Aorta (tissue), 5 donors: ENCODE results near the gene CT47B1. TPM values are rescaled to one million over a fixed set of nuclear protein-coding genes. Genes with fewer than 3 reads are reported as not detected.
"Not testable (repeated sequence)": the region's sequence is repeated elsewhere in the genome, so short reads cannot be mapped to it uniquely, and the experiment has no call there.

Experiments used
- ATAC-seq: fragments of 200-7000 bp; cut with Tn5 transposase; one replicate; pipeline ENCODE4 v1.9.1; 2022; ENCODE audit warnings: moderate library complexity; ENCODE audit not compliant: low FRiP score
- DNase-seq, 2 donors: peaks; one replicate each; pipeline ENCODE4 v3.0.0-alpha.2; 2020
- H3K27ac ChIP-seq, 2 donors: one replicate each; pipeline ENCODE4 v1.5.1; 2013; ENCODE audit warnings: low read length in 2 of 2, mild to moderate bottlenecking in 2 of 2, moderate library complexity in 2 of 2, control low read depth in 1 of 2, inconsistent platforms in 1 of 2, low read depth in 1 of 2
- H3K27me3 ChIP-seq, 2 donors: one replicate each; pipeline ENCODE4 v1.6.1; 2013; ENCODE audit warnings: control low read depth in 1 of 2, low read length in 1 of 2, mild to moderate bottlenecking in 1 of 2, moderate library complexity in 1 of 2; ENCODE audit not compliant: insufficient read depth in 2 of 2, control insufficient read depth in 1 of 2
- H3K36me3 ChIP-seq, 2 donors: one replicate each; pipeline ENCODE4 v1.6.1; 2013; ENCODE audit warnings: control low read depth in 1 of 2, low read length in 1 of 2, mild to moderate bottlenecking in 1 of 2; ENCODE audit not compliant: insufficient read depth in 2 of 2, control insufficient read depth in 1 of 2
- H3K4me1 ChIP-seq, 2 donors: one replicate each; pipeline ENCODE4 v1.6.1; 2013; ENCODE audit warnings: low read length in 2 of 2, control low read depth in 1 of 2, mild to moderate bottlenecking in 1 of 2, moderate library complexity in 1 of 2; ENCODE audit not compliant: insufficient read depth in 2 of 2, control insufficient read depth in 1 of 2
- H3K4me3 ChIP-seq, 2 donors: one replicate each; pipeline ENCODE4 v1.5.1; 2013; ENCODE audit warnings: low read length in 2 of 2, control low read depth in 1 of 2, mild to moderate bottlenecking in 1 of 2
- H3K9me3 ChIP-seq: one replicate; pipeline ENCODE4 v1.6.1; 2013; ENCODE audit warnings: mild to moderate bottlenecking, low read length; ENCODE audit not compliant: control insufficient read depth
- WGBS, 2 donors: extraction: QIAGEN DNeasy Blood & Tissue Kit; methylation state at CpG; one replicate each; pipeline ENCODE4 v1.1.7; 2013; 5-methylcytosine and 5-hydroxymethylcytosine counted together
- intact Hi-C, 2 donors: fragments of 100-400 bp; cut with DNase I; formaldehyde crosslinking; loops; one replicate each; pipeline versions ENCODE4 v1.14.2 to v1.15.0; 2022
- long read RNA-seq, 2 donors: library from polyadenylated mRNA; unstranded; transcript quantifications; one replicate each; pipeline ENCODE4 v2.0.0, GENCODE V29; 2020 to 2021
- polyA plus RNA-seq, 2 donors: library from polyadenylated mRNA; stranded (reverse); fragments of 200-250 nt; gene quantifications; one replicate each; pipeline ENCODE4 v1.2.3, GENCODE V29; 2013
- total RNA-seq, 2 donors: library from RNA; stranded (reverse); fragmentation: NEBNext Ultra II Directional; extraction: Animal tissue kit (Norgen Biotek cat#: 25700); gene quantifications; one replicate each; pipeline ENCODE4 v1.2.1, GENCODE V29; 2021
- donor health status: healthy with polysubstance abuse.
- donor health status: Bipolar disorder and iron deficiency.
- donor health status: DM: no; HTN: no; CAD: no.
- donor health status: DM: no; HTN: no; CAD: no.
- donor health status: DM: yes; HTN: yes; CAD: no.

CT47B1 gene
- total RNA-seq (not detected), polyA plus RNA-seq (not detected)
- long read RNA-seq, donor 1, result 0 reads
- long read RNA-seq, donor 2, result 0 reads

GRCh38 chrX:120875766-120876165 is at the start of gene CT47B1:
CT47B1 (minus strand) TSS chrX:120875866; CDS start chrX:120875670, 196 bp downstream.
- H3K9me3 ChIP-seq, DNase-seq, H3K4me3 ChIP-seq, H3K4me1 ChIP-seq, ATAC-seq, intact Hi-C loops, H3K27me3 ChIP-seq, H3K36me3 ChIP-seq, H3K27ac ChIP-seq: not testable (repeated sequence)
- no CpG with 5 or more reads among the region's 7 CpGs for WGBS, 2 donors

GRCh38 chrX:120874678-120875557 is 748 bp downstream of the CT47B1 start:
- no peaks in the 10 kb centered on the region for H3K9me3 ChIP-seq
- no peak overlapping the region for H3K4me3 ChIP-seq
- no peaks in the 10 kb centered on the region for H3K27me3 ChIP-seq
- intact Hi-C loops, result no loop called here
- no peaks in the 10 kb centered on the region for H3K4me1 ChIP-seq
- peak in 1 of 2 donors; percentile 71 for DNase-seq
- no peak for ATAC-seq
- H3K36me3 ChIP-seq, result no peaks in the 10 kb centered on the region
- no peak overlapping the region for H3K27ac ChIP-seq
- WGBS, 2 donors, result 95 to 96% methylated on average over 61 of the region's 61 CpGs

- no peaks in the 10 kb centered on the region for H3K9me3 ChIP-seq
- WGBS, 2 donors, result 27 to 45% methylated on average over 4 of the region's 4 CpGs
- H3K27me3 ChIP-seq, result no peaks in the 10 kb centered on the region
- ATAC-seq (no peak), DNase-seq (no peak)
- H3K4me1 ChIP-seq, result no peaks in the 10 kb centered on the region
- H3K4me3 ChIP-seq, result no peak overlapping the region
- no peaks in the 10 kb centered on the region for H3K36me3 ChIP-seq
- intact Hi-C loops, result no loop called here
- no peak overlapping the region for H3K27ac ChIP-seq
These were observed 18.4 kb downstream of the CT47B1 start for GRCh38 chrX:120857240-120857639.

GRCh38 chrX:120840827-120841226 is 34.8 kb downstream of the CT47B1 start:
- Histone ChIP-seq H3K4me3 (no peak overlapping the region), H3K4me1 (no peaks in the 10 kb centered on the region), H3K27me3 (no peaks in the 10 kb centered on the region), H3K36me3 (no peaks in the 10 kb centered on the region), H3K27ac (no peak overlapping the region), H3K9me3 (no peaks in the 10 kb centered on the region)
- WGBS, 2 donors, result 49 to 76% methylated on average over 2 of the region's 2 CpGs
- ATAC-seq, result no peak
- no peak for DNase-seq
- intact Hi-C loops, result no loop called here

- no peak for ATAC-seq
- Histone ChIP-seq H3K36me3 (no peaks in the 10 kb centered on the region), H3K27me3 (no peaks in the 10 kb centered on the region), H3K27ac (no peak overlapping the region), H3K9me3 (no peaks in the 10 kb centered on the region), H3K4me3 (no peak overlapping the region), H3K4me1 (no peaks in the 10 kb centered on the region)
- intact Hi-C loops, result no loop called here
- no peak for DNase-seq
These were observed 36.2 kb downstream of the CT47B1 start for GRCh38 chrX:120839491-120839890.

GRCh38 chrX:120827213-120827612 is 48.5 kb downstream of the CT47B1 start:
- H3K4me1 ChIP-seq, H3K4me3 ChIP-seq, intact Hi-C loops, DNase-seq, H3K27ac ChIP-seq, ATAC-seq, H3K27me3 ChIP-seq, H3K36me3 ChIP-seq, H3K9me3 ChIP-seq: not testable (repeated sequence)
- WGBS, 2 donors, result 76 to 92% methylated on average over 1 of the region's 1 CpG

GRCh38 chrX:120825146-120825545 is 50.5 kb downstream of the CT47B1 start:
- ATAC-seq (no peak), DNase-seq (no peak)
- Histone ChIP-seq H3K36me3 (no peaks in the 10 kb centered on the region), H3K27ac (no peak overlapping the region), H3K27me3 (no peaks in the 10 kb centered on the region), H3K4me3 (no peak overlapping the region), H3K9me3 (no peaks in the 10 kb centered on the region), H3K4me1 (no peaks in the 10 kb centered on the region)
- 38 to 64% methylated on average over 2 of the region's 2 CpGs for WGBS, 2 donors
- intact Hi-C loops, result no loop called here

- Histone ChIP-seq H3K4me1 (no peaks in the 10 kb centered on the region), H3K4me3 (no peak overlapping the region), H3K9me3 (no peaks in the 10 kb centered on the region), H3K36me3 (no peaks in the 10 kb centered on the region), H3K27me3 (no peaks in the 10 kb centered on the region), H3K27ac (no peak overlapping the region)
- intact Hi-C loops, result no loop called here
- WGBS, 2 donors, result 49 to 80% methylated on average over 1 of the region's 1 CpG
- no peak for DNase-seq
- ATAC-seq, result no peak
These were observed 51.6 kb downstream of the CT47B1 start for GRCh38 chrX:120824021-120824420.

- no peaks in the 10 kb centered on the region for H3K27me3 ChIP-seq
- intact Hi-C loops, result no loop called here
- DNase-seq (no peak), ATAC-seq (no peak)
- H3K27ac ChIP-seq, result no peak overlapping the region
- H3K4me1 ChIP-seq, result no peaks in the 10 kb centered on the region
- no peaks in the 10 kb centered on the region for H3K36me3 ChIP-seq
- no peak overlapping the region for H3K4me3 ChIP-seq
- H3K9me3 ChIP-seq, result no peaks in the 10 kb centered on the region
These were observed 52.1 kb downstream of the CT47B1 start for GRCh38 chrX:120823556-120823955.
